ENCODE results near the gene MN1.

The MN1 gene

GRCh38 chr22:27816552-27816951, 15.0 kb upstream of the MN1 start:
- Histone ChIP-seq H3F3A (ENCODE audit: insufficient read depth, low read length) (no peaks in the 10 kb centered on the region), H3K4me1 (ENCODE audit: low read length) (no peaks in the 10 kb centered on the region), H3K79me2 (ENCODE audit: low read length) (no peaks in the 10 kb centered on the region), H3K27ac (ENCODE audit: low read length) (no peak overlapping the region), H3K9me2 (replicated peaks; ENCODE audit: insufficient read depth, low read length) (no peaks in the 10 kb centered on the region), H3K9ac (ENCODE audit: low read length) (no peak overlapping the region), H3K4me3 (ENCODE audit: low read length) (no peak overlapping the region), H3K9me3 (replicated peaks; ENCODE audit: insufficient read depth, low read length) (no peaks in the 10 kb centered on the region), H3K4me2 (ENCODE audit: low read depth, low read length) (no peak overlapping the region), H4K20me1 (ENCODE audit: insufficient read depth, low read length) (no peaks in the 10 kb centered on the region), H3K36me3 (replicated peaks; ENCODE audit: insufficient read depth, low read length) (no peaks in the 10 kb centered on the region), H3K27me3 (replicated peaks; ENCODE audit: insufficient read depth, low read length) (no peaks in the 10 kb centered on the region), H2AFZ (ENCODE audit: low read length) (no peak overlapping the region)
- DNase-seq: no peak
- TF ChIP-seq EZH2phosphoT487 (IDR thresholded peaks at IDR 0.05; ENCODE audit: low read length): no peak

GRCh38 chr22:27815826-27816530, 14.4 kb upstream of the MN1 start:
- Histone ChIP-seq H2AFZ (ENCODE audit: low read length) (no peak overlapping the region), H3K9ac (ENCODE audit: low read length) (no peak overlapping the region), H3K27ac (ENCODE audit: low read length) (no peak overlapping the region), H3K4me1 (ENCODE audit: low read length) (no peaks in the 10 kb centered on the region), H3K9me3 (replicated peaks; ENCODE audit: insufficient read depth, low read length) (no peaks in the 10 kb centered on the region), H3K4me3 (ENCODE audit: low read length) (no peak overlapping the region), H3F3A (ENCODE audit: insufficient read depth, low read length) (no peaks in the 10 kb centered on the region), H3K27me3 (replicated peaks; ENCODE audit: insufficient read depth, low read length) (no peaks in the 10 kb centered on the region), H3K36me3 (replicated peaks; ENCODE audit: insufficient read depth, low read length) (no peaks in the 10 kb centered on the region), H3K79me2 (ENCODE audit: low read length) (no peaks in the 10 kb centered on the region), H3K4me2 (ENCODE audit: low read depth, low read length) (no peak overlapping the region), H3K9me2 (replicated peaks; ENCODE audit: insufficient read depth, low read length) (no peaks in the 10 kb centered on the region), H4K20me1 (ENCODE audit: insufficient read depth, low read length) (no peaks in the 10 kb centered on the region)
- no peak for DNase-seq
- no peak for TF ChIP-seq EZH2 (optimal IDR thresholded peaks at IDR 0.05; ENCODE audit: low read depth, low read length)
- no peak for TF ChIP-seq CTCF (IDR thresholded peaks at IDR 0.05; ENCODE audit: low read length)
- no peak for TF ChIP-seq EZH2phosphoT487 (IDR thresholded peaks at IDR 0.05; ENCODE audit: low read length)

- no peak overlapping the region for H2AFZ ChIP-seq (ENCODE audit: low read length)
- H3K9me2 ChIP-seq (replicated peaks; ENCODE audit: insufficient read depth, low read length): no peaks in the 10 kb centered on the region
- no peak overlapping the region for H3K4me3 ChIP-seq (ENCODE audit: low read length)
- DNase-seq: no peak
- no peaks in the 10 kb centered on the region for H3K4me1 ChIP-seq (ENCODE audit: low read length)
- H4K20me1 ChIP-seq (ENCODE audit: insufficient read depth, low read length): no peaks in the 10 kb centered on the region
- H3K9ac ChIP-seq (ENCODE audit: low read length): no peak overlapping the region
- no peaks in the 10 kb centered on the region for H3K79me2 ChIP-seq (ENCODE audit: low read length)
- no peak overlapping the region for H3K4me2 ChIP-seq (ENCODE audit: low read depth, low read length)
- TF ChIP-seq CTCF (IDR thresholded peaks at IDR 0.05; ENCODE audit: low read length) (no peak), EZH2phosphoT487 (IDR thresholded peaks at IDR 0.05; ENCODE audit: low read length) (no peak), EZH2 (optimal IDR thresholded peaks at IDR 0.05; ENCODE audit: low read depth, low read length) (no peak)
- no peaks in the 10 kb centered on the region for H3K27me3 ChIP-seq (replicated peaks; ENCODE audit: insufficient read depth, low read length)
- H3K9me3 ChIP-seq (replicated peaks; ENCODE audit: insufficient read depth, low read length): no peaks in the 10 kb centered on the region
- H3K36me3 ChIP-seq (replicated peaks; ENCODE audit: insufficient read depth, low read length): no peaks in the 10 kb centered on the region
- H3K27ac ChIP-seq (ENCODE audit: low read length): no peak overlapping the region
- no peaks in the 10 kb centered on the region for H3F3A ChIP-seq (ENCODE audit: insufficient read depth, low read length)
These were observed 13.4 kb upstream of the MN1 start for GRCh38 chr22:27814993-27815392.

GRCh38 chr22:27811778-27812177, 10.2 kb upstream of the MN1 start:
- H3K27ac ChIP-seq (ENCODE audit: low read length): no peak overlapping the region
- H3K9ac ChIP-seq (ENCODE audit: low read length): no peak overlapping the region
- H3K4me2 ChIP-seq (ENCODE audit: low read depth, low read length): no peak overlapping the region
- H3K9me3 ChIP-seq (replicated peaks; ENCODE audit: insufficient read depth, low read length): no peaks in the 10 kb centered on the region
- H3K4me3 ChIP-seq (ENCODE audit: low read length): no peak overlapping the region
- no peaks in the 10 kb centered on the region for H3K79me2 ChIP-seq (ENCODE audit: low read length)
- no peak for DNase-seq
- H3K9me2 ChIP-seq (replicated peaks; ENCODE audit: insufficient read depth, low read length): no peaks in the 10 kb centered on the region
- H3K27me3 ChIP-seq (replicated peaks; ENCODE audit: insufficient read depth, low read length): no peaks in the 10 kb centered on the region
- no peaks in the 10 kb centered on the region for H3K4me1 ChIP-seq (ENCODE audit: low read length)
- TF ChIP-seq EZH2 (optimal IDR thresholded peaks at IDR 0.05; ENCODE audit: low read depth, low read length): no peak
- no peak for TF ChIP-seq EZH2phosphoT487 (IDR thresholded peaks at IDR 0.05; ENCODE audit: low read length)
- TF ChIP-seq CTCF (IDR thresholded peaks at IDR 0.05; ENCODE audit: low read length): no peak
- H3K36me3 ChIP-seq (replicated peaks; ENCODE audit: insufficient read depth, low read length): no peaks in the 10 kb centered on the region
- no peaks in the 10 kb centered on the region for H4K20me1 ChIP-seq (ENCODE audit: insufficient read depth, low read length)
- no peaks in the 10 kb centered on the region for H3F3A ChIP-seq (ENCODE audit: insufficient read depth, low read length)
- no peak overlapping the region for H2AFZ ChIP-seq (ENCODE audit: low read length)
